ENCODE measurements around the gene TP53BP2.
"Not testable (repeated sequence)": the region's sequence is repeated elsewhere in the genome, so short reads cannot be mapped to it uniquely, and the experiment has no call there.

Gene TP53BP2

GRCh38 chr1:223829678-223830077 lies 16.1 kb downstream of the TP53BP2 start:
- DNase-seq = no peak

GRCh38 chr1:223828162-223828848 lies 17.4 kb downstream of the TP53BP2 start:
- DNase-seq = no peak

GRCh38 chr1:223827193-223827663 lies 18.5 kb downstream of the TP53BP2 start:
- DNase-seq = no peak

- DNase-seq = no peak
Observed at GRCh38 chr1:223825767-223826748, 19.7 kb downstream of the TP53BP2 start.

GRCh38 chr1:223824712-223825111 lies 21.0 kb downstream of the TP53BP2 start:
- no peak for DNase-seq

GRCh38 chr1:223824287-223824686 lies 21.5 kb downstream of the TP53BP2 start:
- DNase-seq = no peak

GRCh38 chr1:223820971-223821370 lies 24.8 kb downstream of the TP53BP2 start:
- no peak for DNase-seq

DNA sequence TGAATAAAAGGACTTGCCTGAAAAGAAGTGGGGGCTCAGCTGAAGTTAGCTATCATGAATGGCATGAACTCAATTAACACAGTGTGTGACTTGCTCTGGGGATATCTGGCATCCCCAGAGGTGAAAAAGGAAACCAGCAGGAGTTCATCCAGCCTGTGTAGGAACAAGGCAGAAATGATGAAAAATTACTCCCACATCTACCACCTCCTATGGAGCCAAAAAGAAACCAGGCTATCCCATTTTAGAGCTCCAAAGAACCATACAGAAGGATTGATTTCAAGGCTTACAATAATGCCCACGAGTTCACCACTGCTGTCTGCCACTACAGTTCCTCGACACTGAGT lies 25.3 kb downstream of the TP53BP2 start:
- no peak for DNase-seq

- DNase-seq = no peak
Observed at GRCh38 chr1:223819730-223820514, 25.8 kb downstream of the TP53BP2 start.

GRCh38 chr1:223817265-223817664 lies 28.5 kb downstream of the TP53BP2 start:
- DNase-seq = not testable (repeated sequence)

DNA sequence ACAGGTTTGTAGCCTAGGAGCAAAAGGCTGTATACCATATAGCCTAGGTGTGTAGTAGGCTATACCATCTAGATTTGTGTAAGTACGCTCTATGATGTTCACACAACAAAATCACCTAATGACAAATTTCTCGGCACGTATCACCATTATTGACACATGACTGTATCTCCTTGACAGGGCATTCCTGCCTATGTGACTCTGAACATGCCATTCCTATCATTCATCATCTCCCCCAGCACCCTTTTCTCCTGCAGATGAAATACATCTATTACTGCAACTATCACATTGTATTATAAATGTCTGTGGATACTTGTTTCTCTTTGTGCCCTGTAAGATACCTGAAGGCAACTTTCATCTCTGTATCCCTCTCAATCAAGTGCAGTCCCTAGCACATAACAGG lies 29.9 kb downstream of the TP53BP2 start:
- DNase-seq = no peak

GRCh38 chr1:223815020-223815853 lies 30.5 kb downstream of the TP53BP2 start:
- no peak for DNase-seq

GRCh38 chr1:223813645-223814044 lies 32.1 kb downstream of the TP53BP2 start:
- DNase-seq = no peak

- DNase-seq = no peak
Observed at GRCh38 chr1:223811634-223812101, 34.1 kb downstream of the TP53BP2 start.

- no peak for DNase-seq
Observed at GRCh38 chr1:223810586-223810985, 35.2 kb downstream of the TP53BP2 start.

GRCh38 chr1:223809905-223810304 lies 35.8 kb downstream of the TP53BP2 start:
- DNase-seq = not testable (repeated sequence)

DNA sequence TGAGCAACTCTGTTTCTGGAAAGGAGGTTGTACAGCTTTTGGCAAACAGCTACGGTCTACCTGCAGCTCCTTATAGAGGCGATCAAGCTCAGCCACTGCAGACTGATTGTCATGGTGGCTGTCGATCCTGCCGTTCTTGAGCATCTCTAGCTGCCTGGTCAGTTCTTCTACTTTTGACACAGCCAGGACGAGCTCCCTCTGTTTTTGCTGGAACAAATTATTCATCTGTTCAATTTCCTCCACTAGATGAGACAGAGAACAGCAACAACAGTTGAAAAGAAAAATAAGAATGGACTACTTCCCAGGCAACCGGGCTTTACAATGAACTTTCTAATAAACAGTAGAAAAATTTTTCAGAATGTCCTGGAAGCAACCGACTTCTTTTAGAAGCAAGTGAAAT lies 42.5 kb downstream of the TP53BP2 start:
- DNase-seq = no peak

DNA sequence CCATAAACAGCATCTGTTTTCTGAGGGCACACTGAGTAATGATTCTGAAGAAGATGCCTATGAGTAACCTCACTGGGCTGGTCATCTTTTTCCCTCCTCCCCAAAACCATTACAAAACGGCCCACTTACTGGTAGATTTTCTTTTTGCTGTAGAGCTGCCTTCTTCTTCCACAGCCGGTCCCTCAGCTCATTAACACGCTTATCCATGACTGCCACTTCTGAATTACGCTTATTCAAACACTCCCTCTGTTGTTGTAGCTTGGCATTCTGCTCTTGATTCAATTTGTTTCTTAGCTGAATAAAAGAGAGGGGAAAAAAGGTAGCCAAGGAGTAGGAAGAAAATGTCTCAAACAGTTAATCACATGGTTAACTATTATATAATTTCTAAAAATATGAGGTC lies 43.1 kb downstream of the TP53BP2 start:
- DNase-seq = no peak

- no peak for DNase-seq
Observed at GRCh38 chr1:223802032-223802431, 43.7 kb downstream of the TP53BP2 start.

DNA sequence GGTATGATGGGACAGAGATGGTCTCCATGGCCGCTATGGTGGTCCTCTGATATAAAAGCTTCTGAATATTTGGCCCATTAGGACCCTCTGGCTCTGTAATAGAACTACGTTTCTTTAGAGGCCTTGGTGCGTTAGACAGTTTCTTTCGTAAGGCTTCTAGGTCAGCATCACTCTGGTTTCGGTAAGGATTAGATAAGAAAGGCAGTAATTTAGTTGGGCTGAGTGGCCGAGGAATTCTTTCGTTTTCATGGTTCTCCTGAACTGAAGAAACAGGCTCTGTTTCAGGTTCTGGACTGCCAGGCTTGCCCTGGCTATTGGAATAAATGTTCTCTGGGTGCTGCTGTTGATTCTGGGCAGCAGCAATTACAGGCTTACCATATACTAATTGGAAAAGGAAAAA lies 49.5 kb downstream of the TP53BP2 start:
- no peak for DNase-seq

- no peak for DNase-seq
Observed at GRCh38 chr1:223794136-223794880, 51.4 kb downstream of the TP53BP2 start.

All from NCI-H1417 treated with DMSO at 0.1 percent for 48 hours (cell line).